OCI-LY1 (cell line): ENCODE data around the gene CKAP2.

ENCODE experiments used
- H2AFZ ChIP-seq: fragments of 200-600 bp; sonication (generic), shearing (Covaris generic); 2 replicates; pipeline ENCODE4 v1.6.0; 2014; ENCODE audit warnings: antibody characterized with exemption, mild to moderate bottlenecking, low read length
- H3F3A ChIP-seq: fragments of 200-600 bp; sonication (generic), shearing (Covaris generic); 2 replicates; pipeline ENCODE4 v1.6.0; 2014; ENCODE audit warnings: mild to moderate bottlenecking, antibody characterized with exemption, low read length, moderate library complexity; ENCODE audit not compliant: insufficient read depth
- H3K27ac ChIP-seq: fragments of 200-600 bp; sonication (generic); 2 replicates; pipeline ENCODE4 v1.5.1; 2014; ENCODE audit warnings: low read length, mixed run types, mild to moderate bottlenecking, low read depth; ENCODE audit not compliant: poor library complexity, severe bottlenecking
- H3K27me3 ChIP-seq: fragments of 200-600 bp; sonication (generic); 2 replicates; pipeline ENCODE4 v1.6.0; 2014; ENCODE audit warnings: antibody characterized with exemption, mild to moderate bottlenecking, low read length, moderate library complexity; ENCODE audit not compliant: insufficient read depth
- H3K36me3 ChIP-seq: fragments of 200-600 bp; sonication (generic); 2 replicates; pipeline ENCODE4 v1.6.1; 2014; ENCODE audit warnings: mild to moderate bottlenecking, antibody characterized with exemption, low read length, moderate library complexity, mixed read lengths; ENCODE audit not compliant: insufficient read depth
- H3K4me1 ChIP-seq: fragments of 200-600 bp; sonication (generic); 2 replicates; pipeline ENCODE4 v1.5.1; 2014; ENCODE audit warnings: mild to moderate bottlenecking, low read length, moderate library complexity; ENCODE audit not compliant: insufficient read depth, severe bottlenecking
- H3K4me2 ChIP-seq: fragments of 200-600 bp; sonication (generic), shearing (Covaris generic); 2 replicates; pipeline ENCODE4 v1.6.1; 2014; ENCODE audit warnings: low read length
- H3K4me3 ChIP-seq: fragments of 200-600 bp; sonication (generic); 2 replicates; pipeline ENCODE4 v1.5.1; 2014; ENCODE audit warnings: low read length, low read depth, mild to moderate bottlenecking, mixed read lengths; ENCODE audit not compliant: poor library complexity, severe bottlenecking
- H3K79me2 ChIP-seq: fragments of 200-600 bp; shearing (Covaris generic); 2 replicates; pipeline ENCODE4 v1.6.1; 2016; ENCODE audit warnings: mixed run types, low read length, mixed read lengths; ENCODE audit not compliant: insufficient read depth
- H3K9ac ChIP-seq: fragments of 200-600 bp; sonication (generic), shearing (Covaris generic); 2 replicates; pipeline ENCODE4 v1.6.1; 2014; ENCODE audit warnings: mild to moderate bottlenecking, low read length, mixed read lengths
- H3K9me2 ChIP-seq: fragments of 200-600 bp; sonication (generic), shearing (Covaris generic); 2 replicates; pipeline ENCODE4 v1.6.1; 2014; ENCODE audit warnings: low read depth, mild to moderate bottlenecking, low read length, mixed read lengths
- H3K9me3 ChIP-seq: fragments of 200-600 bp; shearing (Covaris generic); 2 replicates; pipeline ENCODE4 v1.6.1; 2014; ENCODE audit warnings: low read length, mixed read lengths
- H4K20me1 ChIP-seq: fragments of 200-600 bp; sonication (generic), shearing (Covaris generic); 2 replicates; pipeline ENCODE4 v1.6.0; 2016; ENCODE audit warnings: mild to moderate bottlenecking, low read length; ENCODE audit not compliant: insufficient read depth
- CTCF ChIP-seq: fragments of 200-600 bp; sonication (generic), shearing (Covaris generic); IDR thresholded peaks from 2 replicates; pipeline ENCODE4 v1.5.1; 2017; ENCODE audit warnings: mild to moderate bottlenecking, antibody characterized with exemption, low read length, moderate library complexity, mixed read lengths
- EZH2 ChIP-seq: fragments of 200-600 bp; sonication (generic), shearing (Covaris generic); IDR thresholded peaks from 2 replicates; pipeline ENCODE4 v1.8.0; 2017; ENCODE audit warnings: borderline replicate concordance, mixed run types, mild to moderate bottlenecking, antibody characterized with exemption, low read length, moderate library complexity, mixed read lengths

The CKAP2 gene

GRCh38 chr13:52447354-52447753 is 7.9 kb upstream of the CKAP2 start:
- H3K4me3 ChIP-seq = no peak overlapping the region
- no peak overlapping the region for H3K9ac ChIP-seq
- TF ChIP-seq CTCF (no peak), EZH2 (no peak)
- no peak overlapping the region for H2AFZ ChIP-seq
- H3K9me3 ChIP-seq = no peaks in the 10 kb centered on the region
- peaks cover 28% of the 10 kb centered on the region for H3K4me1 ChIP-seq
- peaks cover 5% of the 10 kb centered on the region; the same call in 1 of the 2 replicates for H3K36me3 ChIP-seq
- no peak overlapping the region for H3K4me2 ChIP-seq
- H3K79me2 ChIP-seq = peaks cover 16% of the 10 kb centered on the region; the same call in 1 of the 2 replicates
- H3K27ac ChIP-seq = no peak overlapping the region
- H3K27me3 ChIP-seq = no peaks in the 10 kb centered on the region
- H3F3A ChIP-seq = no peaks in the 10 kb centered on the region
- no peaks in the 10 kb centered on the region for H4K20me1 ChIP-seq
- no peaks in the 10 kb centered on the region for H3K9me2 ChIP-seq

GRCh38 chr13:52447815-52448552 is 7.3 kb upstream of the CKAP2 start:
- Histone ChIP-seq H3K36me3 (no peaks in the 10 kb centered on the region), H3K27ac (no peak overlapping the region), H4K20me1 (no peaks in the 10 kb centered on the region), H3K4me2 (peak overlapping the region; percentile 84; the same call in 1 of the 2 replicates), H3K9me2 (no peaks in the 10 kb centered on the region), H3K4me1 (peaks cover 30% of the 10 kb centered on the region), H3K4me3 (no peak overlapping the region), H3K9me3 (no peaks in the 10 kb centered on the region), H3F3A (no peaks in the 10 kb centered on the region; the same call in 1 of the 2 replicates), H3K9ac (no peak overlapping the region), H2AFZ (no peak overlapping the region), H3K79me2 (peaks cover 16% of the 10 kb centered on the region; the same call in 1 of the 2 replicates), H3K27me3 (no peaks in the 10 kb centered on the region)
- TF ChIP-seq CTCF = no peak
- no peak for TF ChIP-seq EZH2

DNA sequence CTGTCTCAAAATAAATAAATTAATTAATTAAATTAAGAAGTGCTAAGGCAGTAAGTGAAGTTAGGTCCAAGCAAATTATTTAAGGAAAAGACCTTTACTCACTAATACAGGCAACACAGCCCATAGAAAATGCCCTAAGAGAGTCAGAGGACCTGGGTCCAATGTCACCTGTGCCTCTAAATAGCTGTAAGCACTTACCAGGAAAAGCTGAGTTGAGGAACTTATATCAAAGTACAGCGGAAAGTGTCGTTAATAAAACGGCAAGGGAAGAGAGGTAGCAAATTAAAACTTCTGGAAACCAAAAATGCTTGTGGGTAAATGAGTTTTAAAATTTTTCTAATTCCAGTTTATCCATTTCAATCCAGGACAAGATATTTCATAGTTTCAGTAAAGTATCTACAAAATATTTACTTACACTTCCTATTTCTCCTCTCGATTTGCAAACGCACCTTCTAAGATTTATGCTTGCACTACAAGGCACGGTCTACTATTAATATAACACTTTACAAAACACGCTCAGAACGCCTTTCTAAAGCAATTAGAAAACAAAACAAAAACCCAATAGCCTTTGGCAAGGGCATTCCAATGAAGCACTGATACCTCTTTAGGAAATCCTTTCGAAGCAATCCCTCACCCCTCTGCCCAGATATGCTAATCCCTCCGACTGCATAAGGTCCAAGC is 5.8 kb upstream of the CKAP2 start:
- TF ChIP-seq EZH2 = no peak
- no peak for TF ChIP-seq CTCF
- no peaks in the 10 kb centered on the region for H3K27me3 ChIP-seq
- H3K9me3 ChIP-seq = no peaks in the 10 kb centered on the region
- peak overlapping the region; percentile 90 for H3K9ac ChIP-seq
- peaks cover 15% of the 10 kb centered on the region; the same call in 1 of the 2 replicates for H3K79me2 ChIP-seq
- H3K36me3 ChIP-seq = no peaks in the 10 kb centered on the region
- H3K4me3 ChIP-seq = peak overlapping the region; percentile 93
- H4K20me1 ChIP-seq = no peaks in the 10 kb centered on the region
- H3K4me1 ChIP-seq = peaks cover 44% of the 10 kb centered on the region
- no peaks in the 10 kb centered on the region for H3K9me2 ChIP-seq
- H3K27ac ChIP-seq = peak overlapping the region; percentile 39
- no peaks in the 10 kb centered on the region; the same call in 1 of the 2 replicates for H3F3A ChIP-seq
- H2AFZ ChIP-seq = no peak overlapping the region
- peak overlapping the region; percentile 84 for H3K4me2 ChIP-seq
